IMR-90 (cell line): ENCODE results near the gene PNP. TPM values are rescaled to one million over a fixed set of nuclear protein-coding genes. Genes with fewer than 3 reads are reported as not detected.

Experiments
- ATAC-seq: fragments of 200-7000 bp; cut with Tn5 transposase; 2 replicates; pipeline ENCODE4 v1.9.1; 2020; ENCODE audit warnings: low read depth, mild to moderate bottlenecking, moderate library complexity
- BruUV-seq: library from RNA; stranded (reverse); fragments of 400-500 nt; replicated peaks from 2 replicates; lab custom pipeline; 2021; lab: Mats Ljungman, UMichigan
- CTCF ChIA-PET: fragments of 300-600 bp; formaldehyde crosslinking; extraction: SDS; loops from one replicate; lab custom pipeline; 2021; ENCODE audit warnings: antibody characterized with exemption; lab: Yijun Ruan, JAX
- POLR2A ChIA-PET: fragments of 300-600 bp; sonication (Branson Sonifier 250); formaldehyde crosslinking; loops from one replicate; lab custom pipeline; 2022; ENCODE audit warnings: antibody characterized with exemption; ENCODE audit not compliant: unreplicated experiment; lab: Charles Lee
- DNase-seq: peaks from one replicate; pipeline ENCODE4 v3.0.0; 2013
- H2AFZ ChIP-seq: replicated peaks from 2 replicates; pipeline ENCODE3; 2013; ENCODE audit warnings: low read length, mild to moderate bottlenecking; ENCODE audit not compliant: poor library complexity
- H2AK5ac ChIP-seq: 2 replicates; pipeline ENCODE4 v1.6.1; 2013; ENCODE audit warnings: low read depth, low read length, inconsistent platforms
- H2AK9ac ChIP-seq: replicated peaks from 2 replicates; pipeline ENCODE3; 2013; ENCODE audit warnings: mild to moderate bottlenecking, low read depth, low read length, moderate library complexity; ENCODE audit not compliant: poor library complexity
- H2BK120ac ChIP-seq: 2 replicates; pipeline ENCODE4 v1.6.1; 2013; ENCODE audit warnings: low read depth, low read length, inconsistent platforms
- H2BK15ac ChIP-seq: 3 replicates; pipeline ENCODE4 v1.6.1; 2013; ENCODE audit warnings: low read depth, low read length, inconsistent platforms
- H2BK20ac ChIP-seq: 2 replicates; pipeline ENCODE4 v1.6.1; 2013; ENCODE audit warnings: low read depth, mild to moderate bottlenecking, inconsistent platforms, low read length, moderate library complexity
- H2BK5ac ChIP-seq: 2 replicates; pipeline ENCODE4 v1.6.1; 2013; ENCODE audit warnings: mild to moderate bottlenecking, low read depth, low read length, inconsistent platforms; ENCODE audit not compliant: poor library complexity, severe bottlenecking
- H3K14ac ChIP-seq: replicated peaks from 2 replicates; pipeline ENCODE4 v1.6.1; 2013; ENCODE audit warnings: low read depth, low read length, inconsistent platforms
- H3K18ac ChIP-seq: 2 replicates; pipeline ENCODE4 v1.6.1; 2013; ENCODE audit warnings: low read depth, low read length, control low read depth
- H3K23ac ChIP-seq: 2 replicates; pipeline ENCODE4 v1.6.1; 2013; ENCODE audit warnings: low read depth, low read length, inconsistent platforms
- H3K27ac ChIP-seq: 2 replicates; pipeline ENCODE4 v1.5.1; 2013; ENCODE audit warnings: mild to moderate bottlenecking, control low read depth, low read length; ENCODE audit not compliant: insufficient read depth
- H3K27me3 ChIP-seq: 2 replicates; pipeline ENCODE4 v1.6.1; 2013; ENCODE audit warnings: low read length; ENCODE audit not compliant: control insufficient read depth, insufficient read depth
- H3K36me3 ChIP-seq: 2 replicates; pipeline ENCODE4 v1.6.1; 2013; ENCODE audit warnings: low read length, mixed read lengths; ENCODE audit not compliant: control insufficient read depth, insufficient read depth
- H3K4ac ChIP-seq: 2 replicates; pipeline ENCODE4 v1.6.1; 2013; ENCODE audit warnings: low read depth, low read length, inconsistent platforms
- H3K4me1 ChIP-seq: 2 replicates; pipeline ENCODE4 v1.6.1; 2013; ENCODE audit warnings: low read length, mixed read lengths; ENCODE audit not compliant: control insufficient read depth, insufficient read depth
- H3K4me2 ChIP-seq: 2 replicates; pipeline ENCODE4 v1.6.1; 2013; ENCODE audit warnings: low read depth, mild to moderate bottlenecking, control low read depth, low read length, moderate library complexity
- H3K4me3 ChIP-seq: 2 replicates; pipeline ENCODE4 v1.5.1; 2013; ENCODE audit warnings: low read depth, mild to moderate bottlenecking, control low read depth, low read length, moderate library complexity; ENCODE audit not compliant: insufficient read depth
- H3K56ac ChIP-seq: 2 replicates; pipeline ENCODE4 v1.6.1; 2013; ENCODE audit warnings: low read length, inconsistent platforms; ENCODE audit not compliant: insufficient read depth; ENCODE audit errors: extremely low read depth
- H3K79me1 ChIP-seq, 2 experiments: 2 replicates each; pipeline ENCODE4 v1.6.1; 2013; ENCODE audit warnings: low read length in 2 of 2, inconsistent platforms in 1 of 2, low read depth in 1 of 2
- H3K9ac ChIP-seq: 2 replicates; pipeline ENCODE4 v1.6.1; 2013; ENCODE audit warnings: low read depth, low read length, control low read depth
- H3K9me1 ChIP-seq: 2 replicates; pipeline ENCODE4 v1.6.1; 2013; ENCODE audit warnings: low read length, inconsistent platforms; ENCODE audit not compliant: insufficient read depth
- H3K9me3 ChIP-seq: 2 replicates; pipeline ENCODE4 v1.6.1; 2013; ENCODE audit warnings: low read length; ENCODE audit not compliant: control insufficient read depth, insufficient read depth
- H4K20me1 ChIP-seq: 2 replicates; pipeline ENCODE4 v1.6.1; 2013; ENCODE audit warnings: low read length, inconsistent platforms; ENCODE audit not compliant: insufficient read depth
- H4K5ac ChIP-seq: 2 replicates; pipeline ENCODE4 v1.6.1; 2013; ENCODE audit warnings: mild to moderate bottlenecking, low read depth, low read length, control low read depth
- H4K8ac ChIP-seq, 2 experiments: 2 replicates each; pipeline ENCODE4 v1.6.1; 2013; ENCODE audit warnings: low read depth in 2 of 2, low read length in 2 of 2, control low read depth in 1 of 2, inconsistent platforms in 1 of 2
- H4K91ac ChIP-seq: 2 replicates; pipeline ENCODE4 v1.6.1; 2013; ENCODE audit warnings: low read depth, low read length, inconsistent platforms; ENCODE audit not compliant: insufficient read depth
- CEBPB ChIP-seq: IDR thresholded peaks from 2 replicates; pipeline ENCODE4 v1.6.1; 2012; ENCODE audit warnings: low read depth, low read length, improper control_type of control experiment
- CHD1 ChIP-seq: IDR thresholded peaks from 2 replicates; pipeline ENCODE4 v1.6.1; 2012; ENCODE audit warnings: low read depth, low read length, improper control_type of control experiment
- MAFK ChIP-seq: IDR thresholded peaks from 2 replicates; pipeline ENCODE4 v1.6.1; 2012; ENCODE audit warnings: low read depth, low read length, improper control_type of control experiment
- MAZ ChIP-seq: IDR thresholded peaks from 2 replicates; pipeline ENCODE4 v1.6.1; 2012; ENCODE audit warnings: low read depth, mild to moderate bottlenecking, low read length, improper control_type of control experiment, moderate library complexity, borderline replicate concordance
- NFE2L2 ChIP-seq: fragments of 150-350 bp; IDR thresholded peaks from 2 replicates; pipeline ENCODE4 v1.6.1; 2016; ENCODE audit warnings: low read depth, mild to moderate bottlenecking, low read length
- RAD21 ChIP-seq: IDR thresholded peaks from 2 replicates; pipeline ENCODE4 v1.6.1; 2012; ENCODE audit warnings: low read length, improper control_type of control experiment
- RCOR1 ChIP-seq: IDR thresholded peaks from 2 replicates; pipeline ENCODE4 v1.6.1; 2012; ENCODE audit warnings: mild to moderate bottlenecking, low read length, improper control_type of control experiment; ENCODE audit not compliant: insufficient replicate concordance
- WGBS, 2 experiments: methylation state at CpG; one replicate each; pipeline versions ENCODE4 v1.1.5 to v1.1.7; 2013; ENCODE audit warnings: missing lambda C conversion rate in 2 of 2; ENCODE audit not compliant: insufficient read length in 1 of 2; ENCODE audit errors: extremely low coverage in 2 of 2; 5-methylcytosine and 5-hydroxymethylcytosine counted together
- dilution Hi-C: fragments of 300-500 bp; cut with HindIII; formaldehyde crosslinking; loops from one replicate; pipeline ENCODE4 v1.14.3; 2018; ENCODE audit warnings: low sequenced_read_pairs; ENCODE audit not compliant: unreplicated experiment
- in situ Hi-C: fragments of 300-500 bp; cut with MboI; formaldehyde crosslinking; loops from 3 replicates; pipeline ENCODE4 v1.14.3; 2019; ENCODE audit warnings: low sequenced_read_pairs, inconsistent platforms, mixed read lengths
- intact Hi-C: fragments of 100-400 bp; cut with micrococcal nuclease; formaldehyde crosslinking; loops from 2 replicates; pipeline ENCODE4 v1.10.0; 2022
- polyA plus RNA-seq, 3 experiments: library from polyadenylated mRNA; depleted of rRNA; stranded (reverse); fragments of >200 nt; gene quantifications; 2 replicates each; pipeline ENCODE4 v1.2.3, GENCODE V29; 2012; ENCODE audit warnings: low replicate concordance in 1 of 3
- total RNA-seq: library from RNA; depleted of rRNA; stranded (reverse); fragments of >200 nt; gene quantifications from 2 replicates; pipeline ENCODE4 v1.2.3, GENCODE V29; 2012
- TF ChIP-seq, protein P1 (sequence below): conservative IDR thresholded peaks from 2 replicates; pipeline ENCODE4 v1.5.1; 2012; ENCODE audit warnings: mild to moderate bottlenecking, low read depth, low read length, improper control_type of control experiment
- TF ChIP-seq, protein P2 (sequence below): fragments of 150-350 bp; IDR thresholded peaks from 2 replicates; pipeline ENCODE4 v1.6.1; 2016; ENCODE audit warnings: low read depth, mild to moderate bottlenecking, low read length, moderate library complexity, borderline replicate concordance

Gene PNP
- total and polyA plus RNA-seq, 2 of the 4 experiments (the other 2 are of a cell fraction) = 53.4 to 68.8 TPM

DNA sequence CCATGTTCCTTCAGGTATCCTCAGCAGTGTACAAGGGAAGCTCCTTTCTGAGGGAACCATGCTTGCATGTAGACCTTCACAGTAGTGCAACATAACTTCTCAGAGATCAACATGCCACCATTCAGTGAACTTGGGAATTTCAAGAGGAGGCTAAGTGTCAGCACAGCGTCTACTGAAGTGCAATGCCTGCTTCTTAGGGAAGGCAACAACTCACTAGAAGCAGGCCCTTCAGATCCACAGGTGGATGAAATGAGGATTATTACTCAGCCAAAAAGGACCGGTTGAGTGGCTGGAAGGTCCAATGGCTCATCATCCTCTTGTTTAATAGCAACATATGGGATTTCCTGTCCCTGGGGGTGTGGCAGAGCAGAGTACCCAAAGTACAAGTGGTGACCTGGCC, 54.8 kb downstream of the PNP start:
- Histone ChIP-seq H3K79me1 (no peaks in the 10 kb centered on the region), H3K27me3 (peaks cover 1% of the 10 kb centered on the region), H3K36me3 (no peaks in the 10 kb centered on the region), H3K4me3 (no peak overlapping the region), H2BK120ac (no peak overlapping the region), H3K23ac (no peak overlapping the region), H2BK20ac (no peak overlapping the region), H2AK5ac (no peak overlapping the region), H3K9ac (no peak overlapping the region), H3K4me2 (no peak overlapping the region), H3K4me1 (no peaks in the 10 kb centered on the region), H2BK15ac (no peak overlapping the region), H2AK9ac (no peak overlapping the region), H3K56ac (no peak overlapping the region), H3K14ac (no peak overlapping the region), H3K9me3 (no peaks in the 10 kb centered on the region), H3K4ac (no peak overlapping the region), H3K18ac (no peak overlapping the region), H2AFZ (no peak overlapping the region), H3K9me1 (no peaks in the 10 kb centered on the region), H3K27ac (no peak overlapping the region), H4K8ac (no peak overlapping the region), H2BK5ac (no peak overlapping the region), H4K5ac (no peak overlapping the region), H4K20me1 (no peaks in the 10 kb centered on the region), H4K91ac (no peak overlapping the region)
- dilution Hi-C loops (no loop called here), intact Hi-C loops (no loop called here), in situ Hi-C loops (no loop called here)
- WGBS, 2 experiments = no CpG with 5 or more reads among the region's 2 CpGs
- ATAC-seq = no peak
- no TSS peak for BruUV-seq
- TF ChIP-seq CEBPB (no peak), RCOR1 (no peak), NFE2L2 (no peak), CHD1 (no peak), RAD21 (no peak), MAZ (no peak), MAFK (no peak)
- TF ChIP-seq, protein P1, sequence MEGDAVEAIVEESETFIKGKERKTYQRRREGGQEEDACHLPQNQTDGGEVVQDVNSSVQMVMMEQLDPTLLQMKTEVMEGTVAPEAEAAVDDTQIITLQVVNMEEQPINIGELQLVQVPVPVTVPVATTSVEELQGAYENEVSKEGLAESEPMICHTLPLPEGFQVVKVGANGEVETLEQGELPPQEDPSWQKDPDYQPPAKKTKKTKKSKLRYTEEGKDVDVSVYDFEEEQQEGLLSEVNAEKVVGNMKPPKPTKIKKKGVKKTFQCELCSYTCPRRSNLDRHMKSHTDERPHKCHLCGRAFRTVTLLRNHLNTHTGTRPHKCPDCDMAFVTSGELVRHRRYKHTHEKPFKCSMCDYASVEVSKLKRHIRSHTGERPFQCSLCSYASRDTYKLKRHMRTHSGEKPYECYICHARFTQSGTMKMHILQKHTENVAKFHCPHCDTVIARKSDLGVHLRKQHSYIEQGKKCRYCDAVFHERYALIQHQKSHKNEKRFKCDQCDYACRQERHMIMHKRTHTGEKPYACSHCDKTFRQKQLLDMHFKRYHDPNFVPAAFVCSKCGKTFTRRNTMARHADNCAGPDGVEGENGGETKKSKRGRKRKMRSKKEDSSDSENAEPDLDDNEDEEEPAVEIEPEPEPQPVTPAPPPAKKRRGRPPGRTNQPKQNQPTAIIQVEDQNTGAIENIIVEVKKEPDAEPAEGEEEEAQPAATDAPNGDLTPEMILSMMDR = no peak
- TF ChIP-seq, protein P2, sequence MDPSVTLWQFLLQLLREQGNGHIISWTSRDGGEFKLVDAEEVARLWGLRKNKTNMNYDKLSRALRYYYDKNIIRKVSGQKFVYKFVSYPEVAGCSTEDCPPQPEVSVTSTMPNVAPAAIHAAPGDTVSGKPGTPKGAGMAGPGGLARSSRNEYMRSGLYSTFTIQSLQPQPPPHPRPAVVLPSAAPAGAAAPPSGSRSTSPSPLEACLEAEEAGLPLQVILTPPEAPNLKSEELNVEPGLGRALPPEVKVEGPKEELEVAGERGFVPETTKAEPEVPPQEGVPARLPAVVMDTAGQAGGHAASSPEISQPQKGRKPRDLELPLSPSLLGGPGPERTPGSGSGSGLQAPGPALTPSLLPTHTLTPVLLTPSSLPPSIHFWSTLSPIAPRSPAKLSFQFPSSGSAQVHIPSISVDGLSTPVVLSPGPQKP = no peak
- POLR2A ChIA-PET = no interaction called here
- DNase-seq = no peak
- CTCF ChIA-PET = no interaction called here
